ENCODE data around the gene ARL14EP. TPM values are rescaled to one million over a fixed set of nuclear protein-coding genes. Genes with fewer than 3 reads are reported as not detected.
A peak's percentile ranks its signal among the peaks of the same experiment; 100 is the strongest.

Gene ARL14EP
- total RNA-seq, 1 donor from 2014 or later: 29.2 TPM

DNA sequence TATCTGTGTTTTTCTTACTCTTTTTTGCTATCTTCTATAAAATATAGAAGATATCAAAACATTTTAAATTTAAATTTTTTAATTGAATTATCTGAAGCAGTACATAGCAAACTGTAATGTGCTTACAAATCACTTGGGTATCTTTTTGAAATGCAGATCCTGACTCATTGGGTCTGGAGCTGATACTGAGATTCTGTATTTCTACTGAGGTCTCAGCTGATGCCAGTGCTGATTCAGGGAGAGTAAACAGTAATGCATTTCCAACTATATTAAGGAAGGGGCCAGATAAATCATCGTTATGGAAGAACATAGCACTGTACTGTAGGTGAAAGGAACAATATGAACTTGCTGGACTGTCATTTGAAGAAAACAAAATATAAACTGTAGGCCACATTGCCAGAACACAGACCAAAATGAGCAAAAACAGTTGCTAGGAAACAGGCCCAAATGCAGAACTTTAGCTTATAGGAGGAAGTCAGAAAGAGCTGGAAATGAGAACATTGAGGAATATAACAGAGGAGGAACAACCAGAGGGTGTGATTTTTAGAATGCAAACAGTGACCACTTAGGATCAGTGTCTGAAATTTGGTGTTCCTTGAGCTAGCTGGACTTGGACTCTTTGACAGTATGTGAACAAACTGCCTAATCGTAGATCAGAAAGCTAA, 3.3 kb downstream of the ARL14EP start:
- no peak overlapping the region for H3K4me3 Mint-ChIP-seq (ENCODE audit: low read depth)
- no peak overlapping the region for H3K27ac Mint-ChIP-seq
- TF ChIP-seq, protein P1, sequence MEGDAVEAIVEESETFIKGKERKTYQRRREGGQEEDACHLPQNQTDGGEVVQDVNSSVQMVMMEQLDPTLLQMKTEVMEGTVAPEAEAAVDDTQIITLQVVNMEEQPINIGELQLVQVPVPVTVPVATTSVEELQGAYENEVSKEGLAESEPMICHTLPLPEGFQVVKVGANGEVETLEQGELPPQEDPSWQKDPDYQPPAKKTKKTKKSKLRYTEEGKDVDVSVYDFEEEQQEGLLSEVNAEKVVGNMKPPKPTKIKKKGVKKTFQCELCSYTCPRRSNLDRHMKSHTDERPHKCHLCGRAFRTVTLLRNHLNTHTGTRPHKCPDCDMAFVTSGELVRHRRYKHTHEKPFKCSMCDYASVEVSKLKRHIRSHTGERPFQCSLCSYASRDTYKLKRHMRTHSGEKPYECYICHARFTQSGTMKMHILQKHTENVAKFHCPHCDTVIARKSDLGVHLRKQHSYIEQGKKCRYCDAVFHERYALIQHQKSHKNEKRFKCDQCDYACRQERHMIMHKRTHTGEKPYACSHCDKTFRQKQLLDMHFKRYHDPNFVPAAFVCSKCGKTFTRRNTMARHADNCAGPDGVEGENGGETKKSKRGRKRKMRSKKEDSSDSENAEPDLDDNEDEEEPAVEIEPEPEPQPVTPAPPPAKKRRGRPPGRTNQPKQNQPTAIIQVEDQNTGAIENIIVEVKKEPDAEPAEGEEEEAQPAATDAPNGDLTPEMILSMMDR (IDR thresholded peaks at IDR 0.05; ENCODE audit: unreplicated experiment): no peak
- H3K4me1 Mint-ChIP-seq (ENCODE audit: low read depth): peaks cover 29% of the 10 kb centered on the region
- H3K27me3 Mint-ChIP-seq: no peaks in the 10 kb centered on the region
- no peaks in the 10 kb centered on the region for H3K9me3 Mint-ChIP-seq (ENCODE audit: low read depth)
- no peaks in the 10 kb centered on the region for H3K36me3 Mint-ChIP-seq (ENCODE audit: insufficient read depth)
- no peak for DNase-seq (ENCODE audit: low spot score, unreplicated experiment)

DNA sequence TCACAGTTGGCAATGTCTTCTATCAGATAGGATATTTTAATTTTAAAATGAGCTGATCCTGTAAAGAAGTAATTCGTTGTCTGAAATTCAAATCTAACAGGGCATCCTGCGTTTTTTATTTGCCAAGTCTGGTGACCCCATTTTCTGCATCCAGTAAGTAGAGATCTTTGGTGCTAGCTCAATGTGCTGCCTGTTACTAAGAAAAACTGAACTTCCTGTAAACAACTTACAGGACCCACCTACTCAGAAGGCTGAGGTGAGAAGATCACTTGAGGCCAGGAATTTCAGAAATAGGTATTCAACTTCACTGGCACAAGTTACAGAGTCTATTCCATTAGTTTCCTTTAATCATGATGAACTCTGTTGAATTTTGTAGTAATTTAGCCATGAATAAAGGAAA, 4.0 kb downstream of the ARL14EP start:
- TF ChIP-seq, protein P1 (IDR thresholded peaks at IDR 0.05; ENCODE audit: unreplicated experiment): no peak
- H3K4me3 Mint-ChIP-seq (ENCODE audit: low read depth): no peak overlapping the region
- DNase-seq (ENCODE audit: low spot score, unreplicated experiment): no peak
- no peak overlapping the region for H3K27ac Mint-ChIP-seq
- H3K27me3 Mint-ChIP-seq: no peaks in the 10 kb centered on the region
- H3K9me3 Mint-ChIP-seq (ENCODE audit: low read depth): no peaks in the 10 kb centered on the region
- H3K4me1 Mint-ChIP-seq (ENCODE audit: low read depth): peaks cover 29% of the 10 kb centered on the region
- H3K36me3 Mint-ChIP-seq (ENCODE audit: insufficient read depth): no peaks in the 10 kb centered on the region

DNA sequence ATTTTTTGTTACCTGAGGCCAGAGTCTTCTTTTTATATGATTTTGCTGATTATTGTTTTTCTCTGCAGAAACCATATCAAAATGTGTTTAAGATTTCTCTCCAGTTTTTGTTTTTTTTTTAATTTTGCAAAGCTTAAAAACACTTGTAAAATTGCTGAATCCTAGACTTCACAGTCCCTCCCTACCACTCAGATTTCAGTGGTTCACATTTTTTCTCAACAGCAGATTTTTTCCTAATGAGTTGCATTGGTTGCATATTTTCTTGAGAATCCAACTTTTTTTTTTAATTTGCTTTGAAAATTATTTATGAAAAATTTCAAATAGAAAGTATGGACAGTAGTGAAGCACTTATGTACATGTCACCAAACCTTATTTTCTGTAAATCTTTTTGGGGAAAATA, 5.8 kb downstream of the ARL14EP start:
- no peaks in the 10 kb centered on the region for H3K9me3 Mint-ChIP-seq (ENCODE audit: low read depth)
- H3K27ac Mint-ChIP-seq: no peak overlapping the region
- H3K36me3 Mint-ChIP-seq (ENCODE audit: insufficient read depth): peaks cover 4% of the 10 kb centered on the region
- H3K4me3 Mint-ChIP-seq (ENCODE audit: low read depth): no peak overlapping the region
- DNase-seq (ENCODE audit: low spot score, unreplicated experiment): no peak
- no peaks in the 10 kb centered on the region for H3K27me3 Mint-ChIP-seq
- TF ChIP-seq, protein P1 (IDR thresholded peaks at IDR 0.05; ENCODE audit: unreplicated experiment): no peak
- H3K4me1 Mint-ChIP-seq (ENCODE audit: low read depth): peaks cover 22% of the 10 kb centered on the region

DNA sequence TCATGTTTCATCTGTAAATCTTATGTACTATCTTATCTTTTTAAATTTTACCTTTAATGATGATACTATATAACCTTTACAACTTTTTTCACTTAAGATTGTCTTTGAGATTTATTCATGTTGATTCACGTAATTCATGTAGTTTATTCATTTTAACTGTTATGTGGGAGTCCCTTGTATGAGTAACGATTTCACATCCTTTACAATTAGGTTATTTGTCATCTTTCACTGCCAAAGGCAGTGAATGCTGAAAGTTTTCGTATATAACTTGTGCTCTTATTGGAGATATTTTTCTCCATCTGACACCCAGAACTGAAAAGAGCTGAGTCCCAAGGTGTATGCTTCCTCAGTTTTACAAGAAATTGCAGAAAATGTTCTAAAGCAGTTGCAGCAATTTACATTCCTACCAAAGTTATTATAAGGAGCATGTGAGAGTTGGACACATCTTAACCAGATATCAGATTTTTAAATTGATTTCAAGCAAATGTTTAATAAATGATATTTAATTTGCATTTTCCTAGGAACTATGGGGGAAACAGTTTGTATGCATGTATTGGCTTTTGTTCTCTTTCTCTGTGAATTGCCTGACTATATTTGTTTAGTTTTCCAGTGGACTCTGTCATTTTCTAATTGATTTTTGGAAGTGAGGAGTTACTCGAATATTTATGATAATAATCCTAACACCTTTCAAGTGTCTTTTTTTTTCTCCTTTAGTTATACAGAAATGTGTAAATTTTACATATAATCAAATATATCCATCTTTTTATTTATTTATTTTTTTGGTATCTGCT, 6.4 kb downstream of the ARL14EP start:
- peaks cover 7% of the 10 kb centered on the region for H3K36me3 Mint-ChIP-seq (ENCODE audit: insufficient read depth)
- H3K27me3 Mint-ChIP-seq: no peaks in the 10 kb centered on the region
- peaks cover 19% of the 10 kb centered on the region for H3K4me1 Mint-ChIP-seq (ENCODE audit: low read depth)
- H3K4me3 Mint-ChIP-seq (ENCODE audit: low read depth): no peak overlapping the region
- no peak overlapping the region for H3K27ac Mint-ChIP-seq
- no peaks in the 10 kb centered on the region for H3K9me3 Mint-ChIP-seq (ENCODE audit: low read depth)
- TF ChIP-seq, protein P1 (IDR thresholded peaks at IDR 0.05; ENCODE audit: unreplicated experiment): no peak
- DNase-seq (ENCODE audit: low spot score, unreplicated experiment): no peak

DNA sequence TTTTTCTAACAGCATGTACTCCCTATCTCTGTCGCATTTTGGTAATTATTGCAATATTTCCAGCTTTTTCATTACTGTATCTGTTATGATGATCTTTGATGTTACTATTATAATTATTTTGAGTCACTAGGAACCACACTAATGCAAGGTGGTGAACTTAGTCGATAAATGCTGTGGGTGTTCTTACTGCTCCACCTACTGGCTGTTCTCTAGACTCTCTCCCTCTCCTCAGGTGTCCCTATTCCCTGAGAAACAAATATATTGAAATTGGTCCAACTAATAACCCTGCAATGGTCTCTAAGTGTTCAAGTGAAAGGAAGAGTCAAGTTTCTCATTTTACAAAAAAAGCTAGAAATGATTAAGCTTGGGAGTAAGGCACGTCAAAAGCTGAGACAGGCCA, 10.5 kb downstream of the ARL14EP start:
- DNase-seq (ENCODE audit: low spot score, unreplicated experiment): no peak
- Mint-ChIP-seq H3K4me1 (ENCODE audit: low read depth) (peaks cover 13% of the 10 kb centered on the region), H3K36me3 (ENCODE audit: insufficient read depth) (peaks cover 20% of the 10 kb centered on the region), H3K27me3 (no peaks in the 10 kb centered on the region), H3K9me3 (ENCODE audit: low read depth) (no peaks in the 10 kb centered on the region), H3K4me3 (ENCODE audit: low read depth) (no peak overlapping the region), H3K27ac (no peak overlapping the region)
- TF ChIP-seq, protein P1 (IDR thresholded peaks at IDR 0.05; ENCODE audit: unreplicated experiment): peak; percentile 73

Data from progenitor cell of endocrine pancreas (in vitro differentiated cells).